ENCODE measurements around the gene SCAMP1.
"Not testable (repeated sequence)": the region's sequence is repeated elsewhere in the genome, so short reads cannot be mapped to it uniquely, and the experiment has no call there.

Gene SCAMP1

DNA sequence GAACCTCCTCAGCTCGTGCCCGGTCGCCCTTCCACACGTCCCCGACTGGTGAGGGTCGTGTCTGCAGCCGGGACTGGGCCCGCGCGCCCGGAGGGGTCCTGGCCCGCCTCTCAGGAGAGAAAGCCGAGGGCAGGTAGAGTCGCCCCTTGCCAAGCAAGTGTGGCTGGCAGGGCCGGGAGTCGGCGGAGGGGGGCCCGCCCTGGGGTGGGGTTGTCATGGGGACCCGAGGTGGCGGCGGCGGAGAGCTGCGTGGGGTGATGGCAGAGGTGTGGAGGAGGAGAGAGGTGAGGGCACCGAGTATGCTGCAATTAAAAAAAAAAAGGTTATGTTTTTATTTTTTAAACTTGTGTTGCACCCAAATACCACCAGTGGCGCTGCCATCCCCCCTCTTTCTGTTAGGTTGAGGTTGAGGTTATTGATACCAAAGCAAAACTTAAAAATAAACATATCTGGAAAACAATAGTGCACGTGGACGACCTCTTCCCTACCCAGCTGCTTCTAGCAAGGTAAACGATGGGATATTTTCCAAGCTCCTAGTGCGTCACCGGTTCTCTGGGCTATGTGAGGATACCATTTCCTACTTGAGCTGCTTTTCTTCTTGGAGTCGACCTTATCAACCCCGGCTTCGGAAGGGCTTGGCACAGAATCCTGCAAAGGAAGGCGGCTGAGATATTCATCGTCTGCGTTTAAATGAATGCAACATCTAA, 660 bp downstream of the SCAMP1 start:
- DNase-seq (ENCODE audit: low spot score): peak; percentile 71

DNA sequence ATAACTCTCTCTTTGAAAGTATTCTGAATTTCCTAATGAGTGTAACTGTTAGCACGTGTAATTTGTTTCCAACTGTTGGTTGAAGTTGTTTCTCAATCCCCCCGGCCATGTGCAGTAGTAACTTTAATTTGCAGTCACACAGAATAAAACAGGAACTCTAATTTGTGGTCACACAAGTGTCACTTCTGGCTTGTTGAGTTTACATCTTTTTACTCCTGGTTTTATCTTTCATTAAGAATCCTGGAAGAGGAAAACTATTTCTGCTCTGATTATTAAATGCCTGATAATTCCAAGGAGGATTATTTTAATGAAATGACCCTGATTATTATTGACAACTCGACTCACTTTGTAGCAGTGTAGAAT, 1.2 kb downstream of the SCAMP1 start:
- DNase-seq (ENCODE audit: low spot score): no peak

DNA sequence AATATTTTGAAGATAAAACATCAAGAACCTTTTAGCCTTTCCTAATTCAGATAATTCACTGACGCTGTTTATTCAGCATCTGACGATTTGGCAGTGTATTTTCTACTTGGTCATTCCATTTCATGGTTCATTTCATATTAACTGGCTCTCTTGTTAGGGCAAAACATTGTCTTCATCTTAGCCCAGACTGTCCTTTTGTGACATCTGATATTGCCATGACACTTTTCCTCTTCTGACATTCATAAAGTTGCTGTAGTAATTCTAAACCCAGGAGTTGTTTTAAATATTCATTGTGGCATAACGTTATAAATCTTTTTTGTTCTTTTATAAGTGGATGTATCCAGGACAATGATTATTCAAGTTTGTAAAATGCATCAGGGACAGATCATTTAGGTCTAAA, 1.8 kb downstream of the SCAMP1 start:
- DNase-seq (ENCODE audit: low spot score): no peak

DNA sequence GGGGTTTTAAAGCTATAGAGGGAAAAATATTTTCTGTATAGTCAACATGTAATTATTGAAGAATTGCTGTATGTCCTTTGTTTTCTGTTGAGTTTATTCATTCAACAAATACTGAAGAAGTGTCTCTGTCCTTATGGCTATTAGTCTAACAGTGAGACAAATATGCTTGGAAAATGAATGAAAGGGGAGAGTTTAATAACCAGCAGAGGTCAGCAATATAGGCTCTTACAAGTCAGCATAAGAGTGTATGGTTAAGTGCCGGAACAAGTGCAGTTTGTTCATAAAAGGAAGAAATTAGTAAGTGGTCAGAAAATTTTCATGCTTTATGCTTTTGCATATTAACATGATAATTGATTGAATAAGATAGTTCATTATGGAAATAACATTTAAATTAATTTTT, 3.6 kb downstream of the SCAMP1 start:
- no peak for DNase-seq (ENCODE audit: low spot score)

DNA sequence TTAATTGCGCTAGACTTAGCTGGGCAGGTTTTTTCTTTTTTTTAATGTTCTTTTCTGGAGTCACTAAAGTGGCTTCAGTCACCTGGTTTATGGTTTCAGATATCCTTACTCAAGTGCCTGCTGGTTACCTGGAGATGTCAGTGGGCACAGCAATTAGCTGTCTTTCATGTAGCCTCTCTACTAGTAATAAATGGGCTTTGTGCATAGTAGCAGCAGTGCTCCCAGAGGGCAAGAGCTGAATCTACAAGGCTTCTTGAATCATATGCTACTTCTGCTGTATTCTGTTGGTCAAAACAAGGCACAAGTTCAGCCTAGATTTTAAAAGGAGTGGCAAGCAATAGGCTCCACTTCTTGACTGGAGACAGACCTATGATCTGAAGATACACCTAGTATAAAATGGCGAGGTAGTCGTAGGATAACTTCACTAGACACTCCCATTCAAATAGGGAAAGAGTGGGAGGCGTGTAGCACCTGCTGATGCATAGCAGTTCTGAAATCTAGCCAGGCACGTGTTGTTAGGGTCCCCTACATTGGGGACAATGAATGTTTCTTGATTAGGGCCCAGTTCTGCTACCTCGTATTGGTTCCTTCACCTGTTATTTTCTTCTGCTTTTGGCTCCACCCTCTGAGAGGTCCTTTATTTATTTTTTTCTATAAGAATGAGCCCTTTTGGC, 7.0 kb downstream of the SCAMP1 start:
- no peak for DNase-seq (ENCODE audit: low spot score)

DNA sequence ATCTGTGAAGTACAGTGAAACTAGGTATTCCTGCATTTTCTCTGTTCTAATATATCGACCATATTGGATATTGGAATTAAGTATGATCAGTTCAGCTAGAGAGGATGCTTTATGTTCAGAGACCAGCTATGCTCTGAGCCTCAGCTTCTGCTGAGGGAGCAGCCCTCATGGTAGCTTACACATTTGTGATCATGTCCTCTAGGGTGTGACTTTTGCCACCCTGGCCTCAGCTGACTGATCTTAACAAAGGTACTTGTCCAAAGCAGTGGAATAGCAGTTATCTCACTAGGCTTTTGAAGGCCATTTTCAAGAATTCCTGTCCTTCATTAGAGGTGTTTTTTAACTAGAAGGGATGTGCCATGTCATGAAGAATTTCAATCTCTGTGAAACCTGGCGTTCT, 9.3 kb downstream of the SCAMP1 start:
- no peak for DNase-seq (ENCODE audit: low spot score)

DNA sequence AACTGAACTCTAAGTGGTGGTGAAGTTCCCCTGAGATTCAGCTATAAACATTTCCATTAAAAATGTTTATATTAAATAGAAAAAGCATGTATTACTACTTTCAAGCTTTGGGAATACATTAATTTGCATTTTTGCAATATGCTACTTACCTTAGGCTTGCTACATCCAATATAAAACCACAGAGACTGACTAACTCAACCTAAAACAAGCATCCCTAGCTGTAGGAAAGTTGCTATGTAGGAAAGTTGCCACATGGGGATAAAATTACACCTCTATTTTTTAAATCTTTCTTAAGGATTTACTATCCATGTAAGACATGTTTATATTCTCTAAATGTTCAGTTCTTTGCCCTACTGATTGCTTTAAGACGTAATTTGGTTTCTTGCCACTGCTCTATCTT, 12.8 kb downstream of the SCAMP1 start:
- DNase-seq (ENCODE audit: low spot score): no peak

DNA sequence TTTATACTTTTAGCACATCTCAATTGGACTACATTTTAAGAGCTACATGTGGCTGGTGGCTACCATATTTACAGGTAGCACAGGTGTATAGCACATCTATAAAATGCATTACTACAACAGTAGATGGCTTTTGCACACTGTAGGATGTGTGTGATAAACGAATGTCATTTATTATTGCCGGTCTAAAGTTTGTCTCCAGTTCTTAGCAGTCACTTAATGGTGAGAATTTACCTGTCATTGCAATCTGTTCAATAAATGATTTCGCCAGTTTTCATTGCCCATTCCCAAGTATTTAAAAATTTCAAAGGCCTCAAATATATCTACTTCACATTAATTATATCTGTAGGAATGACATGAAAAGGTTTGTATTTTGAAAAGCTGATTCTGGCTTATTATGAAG, 15.9 kb downstream of the SCAMP1 start:
- DNase-seq (ENCODE audit: low spot score): no peak

DNA sequence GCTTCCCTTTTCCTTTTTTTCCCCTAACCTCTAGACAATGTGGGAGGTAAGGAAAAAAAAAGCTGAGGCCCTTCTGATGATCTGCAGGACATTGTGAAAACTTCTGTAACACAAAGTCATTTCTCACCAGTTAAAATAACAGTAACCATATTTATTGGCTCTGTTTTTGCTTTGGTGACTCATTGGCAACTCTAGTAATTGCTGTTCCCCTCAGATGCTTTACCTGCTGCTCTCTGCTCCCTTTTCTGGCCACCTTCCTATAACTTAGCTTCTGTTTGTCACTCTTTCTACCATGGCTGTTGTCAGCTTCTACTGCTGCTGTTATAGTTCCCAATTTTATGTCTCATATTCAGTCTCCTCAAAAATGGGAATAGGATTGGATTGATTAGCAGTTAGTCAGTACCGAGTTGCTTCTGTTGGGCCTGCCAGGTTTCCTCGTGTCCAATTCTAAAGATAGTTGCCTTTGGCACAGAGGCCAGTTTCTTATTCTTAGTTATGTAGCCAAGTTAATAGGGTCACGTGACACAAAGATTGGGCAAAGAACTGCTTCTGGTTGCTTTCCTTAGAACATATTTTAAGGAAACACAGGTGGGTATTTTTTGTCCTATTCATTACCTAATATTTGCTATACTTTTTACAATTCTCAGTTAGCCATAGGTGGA, 16.8 kb downstream of the SCAMP1 start:
- DNase-seq (ENCODE audit: low spot score): no peak

DNA sequence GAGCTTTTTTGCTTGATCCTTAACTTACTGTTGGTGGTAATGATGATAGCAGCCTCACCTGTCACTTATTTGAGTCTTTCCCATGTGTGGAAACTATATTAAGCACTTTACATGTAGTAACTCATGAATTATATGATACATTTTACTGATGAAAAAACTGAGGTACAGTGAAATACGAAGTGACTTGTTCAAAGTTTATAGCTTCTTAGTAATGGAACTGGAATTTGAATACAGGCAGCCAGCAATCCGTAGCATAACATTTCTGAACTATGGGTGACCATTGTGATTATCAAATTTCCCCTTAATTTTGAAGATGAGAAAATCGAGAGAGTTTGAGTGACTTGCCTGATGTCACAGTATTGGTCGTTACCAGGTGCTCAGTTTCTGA, 17.3 kb downstream of the SCAMP1 start:
- no peak for DNase-seq (ENCODE audit: low spot score)

DNA sequence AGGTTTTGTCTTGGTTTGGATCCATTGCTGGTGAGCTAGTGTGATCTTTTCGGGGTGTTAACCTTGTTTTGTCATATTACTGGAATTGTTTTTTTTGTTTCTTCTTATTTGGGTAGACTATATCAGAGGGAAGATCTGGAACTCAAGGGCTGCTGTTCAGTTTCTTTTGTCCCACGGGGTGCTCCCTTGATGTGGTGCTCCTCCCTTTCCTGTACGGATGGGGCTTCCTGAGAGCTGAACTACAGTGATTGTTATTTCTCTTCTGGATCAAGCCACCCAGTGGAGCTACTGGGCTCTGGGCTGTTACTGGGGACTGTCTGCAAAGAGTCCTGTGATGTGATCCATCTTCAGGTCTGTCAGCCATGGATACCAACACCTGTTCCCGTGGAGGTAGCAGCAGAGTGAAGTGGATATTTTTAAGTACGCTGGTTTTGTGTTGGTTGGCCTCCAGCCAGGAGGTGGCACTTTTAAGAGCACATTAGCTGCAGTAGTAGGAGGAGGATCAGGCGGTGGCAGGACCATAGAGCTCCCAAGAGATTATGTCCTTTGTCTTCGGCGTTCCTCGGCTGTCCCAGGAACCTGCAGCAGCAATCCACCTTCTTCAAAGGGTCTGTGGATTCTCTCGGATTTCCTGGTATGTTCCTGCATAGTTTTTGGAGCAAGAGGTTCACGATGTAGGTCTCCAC, 27.2 kb downstream of the SCAMP1 start:
- no peak for DNase-seq (ENCODE audit: low spot score)

DNA sequence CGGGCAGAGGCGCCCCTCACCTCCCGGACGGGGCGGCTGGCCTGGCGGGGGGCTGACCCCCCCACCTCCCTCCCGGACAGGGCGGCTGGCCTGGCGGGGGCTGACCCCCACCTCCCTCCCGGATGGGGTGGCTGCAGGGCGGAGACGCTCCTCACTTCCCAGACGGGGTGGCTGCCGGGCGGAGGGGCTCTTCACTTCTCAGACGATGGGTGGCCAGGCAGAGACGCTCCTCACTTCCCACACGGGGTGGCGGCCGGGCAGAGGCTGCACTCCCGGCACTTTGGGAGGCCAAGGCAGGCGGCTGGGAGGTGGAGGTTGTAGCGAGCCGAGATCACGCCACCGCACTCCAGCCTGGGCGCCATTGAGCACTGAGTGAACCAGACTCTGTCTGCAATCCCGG, 30.9 kb downstream of the SCAMP1 start:
- DNase-seq (ENCODE audit: low spot score): not testable (repeated sequence)

DNA sequence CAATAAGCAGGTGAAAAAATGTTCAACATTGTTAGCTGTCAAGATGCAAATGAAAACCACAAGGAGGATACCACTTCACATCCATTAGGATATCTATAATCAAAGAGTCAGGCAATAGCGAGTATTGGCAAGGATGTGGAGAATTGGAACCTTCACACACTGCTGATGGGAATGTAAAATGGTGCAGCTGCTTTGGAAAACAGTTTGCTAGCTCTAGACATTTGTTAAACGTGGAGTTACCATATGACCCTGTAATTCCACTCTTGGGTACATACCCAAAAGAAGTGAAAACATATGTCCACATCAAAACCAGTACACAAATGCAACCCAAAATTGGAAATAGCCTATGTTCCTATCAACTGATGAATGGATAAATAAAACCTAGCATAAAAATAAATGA, 37.4 kb downstream of the SCAMP1 start:
- no peak for DNase-seq (ENCODE audit: low spot score)

DNA sequence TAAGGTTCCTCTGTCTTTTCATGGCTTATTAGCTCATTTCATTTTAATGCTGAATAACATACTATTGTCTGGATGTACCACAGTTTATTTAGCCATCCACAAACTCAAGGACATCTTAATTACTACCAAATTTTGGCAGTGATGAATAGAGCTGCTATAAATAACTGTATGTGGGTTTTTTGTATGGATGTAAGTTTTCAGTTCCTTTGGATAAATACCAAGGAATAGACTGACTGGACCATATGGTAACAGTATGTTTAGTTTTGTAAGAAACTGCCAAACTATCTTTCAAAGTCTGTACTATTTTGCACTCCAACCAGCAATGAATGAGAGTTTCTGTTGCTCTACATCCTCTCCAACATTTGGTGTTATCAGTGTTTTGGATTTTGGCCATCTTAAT, 38.7 kb downstream of the SCAMP1 start:
- no peak for DNase-seq (ENCODE audit: low spot score)

DNA sequence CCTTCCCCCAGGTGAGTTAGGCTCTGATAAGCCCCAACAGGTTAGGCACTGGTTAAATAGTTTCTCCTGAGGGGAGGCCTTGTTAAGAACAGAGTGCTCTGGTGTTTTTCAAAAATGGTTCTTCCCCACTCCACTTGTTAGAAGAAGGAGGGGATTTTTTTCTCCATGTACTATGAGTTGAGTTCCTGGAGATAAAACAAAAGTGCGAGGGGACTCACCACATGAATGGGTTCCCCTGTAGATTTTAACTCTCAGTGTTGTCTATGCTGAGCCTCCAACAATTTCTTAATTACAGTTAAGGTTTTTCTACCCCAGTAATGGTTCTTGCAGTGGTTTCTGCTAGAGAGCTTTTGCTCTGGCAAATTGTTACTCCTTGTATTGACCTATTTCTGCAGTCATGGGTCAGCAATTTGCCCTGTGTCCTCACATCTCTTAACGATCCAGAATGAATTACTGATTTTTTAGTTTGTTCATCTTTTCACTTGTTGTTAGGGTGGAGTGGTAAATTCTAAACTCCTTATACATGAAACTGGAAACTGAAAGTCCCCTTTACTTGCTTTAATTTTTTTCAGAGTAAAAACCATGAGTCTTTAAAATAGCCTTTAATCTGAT, 44.4 kb downstream of the SCAMP1 start:
- no peak for DNase-seq (ENCODE audit: low spot score)

DNA sequence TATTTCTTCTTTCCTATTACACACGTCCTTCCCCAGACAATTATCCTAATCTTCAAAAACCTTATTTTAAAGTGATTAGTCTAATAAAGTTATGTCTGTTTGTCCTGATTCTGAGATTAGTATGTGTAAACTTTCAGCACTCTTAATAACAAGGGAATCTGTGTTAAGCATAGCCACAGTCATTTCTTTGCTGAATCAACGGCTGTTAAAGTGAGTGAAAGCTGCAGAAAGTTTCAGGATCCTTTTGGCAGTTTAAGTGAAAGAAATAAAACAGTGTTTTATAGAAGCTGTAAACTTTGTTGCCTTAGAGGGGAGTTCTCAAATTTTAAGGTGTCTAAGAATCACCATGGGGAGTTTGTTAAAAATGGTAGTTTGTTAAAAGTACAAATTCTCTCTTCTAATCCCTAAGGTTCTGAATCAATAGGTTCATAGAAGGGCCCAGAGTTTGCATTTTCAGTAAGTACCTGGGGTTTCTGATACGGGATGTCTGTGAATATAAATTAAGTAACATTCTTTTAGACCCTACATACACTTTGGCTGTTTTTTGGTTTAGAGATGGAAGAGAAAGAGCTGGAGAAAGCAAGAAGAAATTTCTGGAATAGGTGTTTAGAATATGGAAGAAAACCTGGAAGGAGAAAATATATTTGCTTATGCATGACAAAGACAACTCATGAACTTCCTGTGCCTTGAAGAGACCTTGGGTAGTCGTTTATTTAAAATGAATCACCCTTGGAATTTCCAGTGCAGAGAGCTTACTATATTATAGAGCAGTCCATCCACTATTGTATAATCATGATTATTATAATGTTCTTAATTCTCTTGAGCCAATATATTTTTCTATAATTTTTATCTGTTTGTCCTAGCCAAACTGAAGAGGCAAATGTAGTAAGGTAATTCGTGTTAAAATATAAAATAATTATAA, 45.7 kb downstream of the SCAMP1 start:
- no peak for DNase-seq (ENCODE audit: low spot score)

DNA sequence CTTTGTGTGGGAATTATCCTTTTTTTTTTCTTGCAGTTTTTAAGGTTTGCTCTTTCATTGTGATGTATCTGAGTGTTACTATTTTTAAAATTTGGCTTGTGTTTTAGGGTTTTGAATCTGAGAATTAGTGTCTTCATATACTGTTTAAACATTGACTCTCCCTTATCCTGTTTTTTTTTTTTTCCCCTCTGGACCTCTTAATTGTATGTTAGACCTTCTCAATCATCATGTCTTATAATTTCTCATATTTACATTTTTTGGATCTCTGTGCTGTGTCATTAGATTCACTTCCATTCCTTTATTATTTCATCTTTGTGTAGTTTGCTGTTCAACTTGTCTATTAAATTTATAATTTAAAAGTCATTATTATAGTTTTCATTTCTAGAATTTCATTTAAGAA, 47.0 kb downstream of the SCAMP1 start:
- no peak for DNase-seq (ENCODE audit: low spot score)

DNA sequence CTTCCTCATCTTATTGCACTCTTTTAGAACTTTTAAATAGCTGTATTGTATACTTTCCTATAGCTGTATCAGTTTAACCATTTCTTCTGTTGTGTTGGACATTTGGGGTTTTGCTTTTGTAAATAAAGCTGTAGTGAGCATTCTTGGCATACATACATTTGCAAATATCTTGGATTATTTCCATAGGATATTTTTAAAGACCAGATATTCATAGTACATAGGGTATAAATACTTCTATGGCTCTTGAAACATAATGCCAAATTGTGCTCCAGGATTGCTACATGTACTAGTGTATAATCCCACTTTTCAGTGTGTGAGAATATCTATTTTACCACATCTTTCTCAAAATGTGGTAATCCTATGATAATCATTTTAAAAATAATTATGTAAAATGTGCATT, 51.2 kb downstream of the SCAMP1 start:
- no peak for DNase-seq (ENCODE audit: low spot score)

DNA sequence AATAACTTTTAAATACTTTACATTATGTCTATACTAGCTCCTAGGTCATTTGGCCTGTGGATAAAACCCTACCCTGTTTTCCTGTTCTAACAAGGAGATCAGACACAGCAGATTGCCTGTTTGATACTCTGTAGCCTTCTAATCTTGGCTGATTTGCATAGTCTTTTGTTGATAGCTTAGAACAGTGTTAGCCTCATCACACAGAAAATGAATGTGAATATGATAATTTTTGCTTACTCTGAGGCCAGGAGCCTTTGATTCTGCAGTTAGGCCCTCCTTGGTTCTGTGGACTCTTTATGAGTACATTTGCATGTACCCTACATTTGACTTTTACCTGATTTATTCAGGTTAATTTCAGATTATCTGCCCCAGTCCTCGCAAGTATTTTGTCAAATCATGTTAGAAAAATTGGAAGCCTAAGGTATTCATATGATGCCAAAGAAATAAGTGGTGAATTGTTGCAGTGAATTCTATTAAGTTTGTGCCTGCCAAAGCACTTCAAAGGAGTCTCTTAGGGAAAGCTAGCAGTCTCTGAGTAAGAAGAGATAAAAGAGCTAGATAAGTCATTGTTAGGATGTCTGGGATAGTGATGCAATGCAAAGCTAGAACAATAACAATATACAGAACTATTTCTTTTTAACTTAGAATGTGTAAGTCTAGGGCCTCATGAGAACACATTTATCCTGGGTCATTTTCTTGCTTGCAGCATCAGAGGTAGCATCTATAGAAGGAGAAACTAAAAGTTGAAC, 56.4 kb downstream of the SCAMP1 start:
- DNase-seq (ENCODE audit: low spot score): no peak

DNA sequence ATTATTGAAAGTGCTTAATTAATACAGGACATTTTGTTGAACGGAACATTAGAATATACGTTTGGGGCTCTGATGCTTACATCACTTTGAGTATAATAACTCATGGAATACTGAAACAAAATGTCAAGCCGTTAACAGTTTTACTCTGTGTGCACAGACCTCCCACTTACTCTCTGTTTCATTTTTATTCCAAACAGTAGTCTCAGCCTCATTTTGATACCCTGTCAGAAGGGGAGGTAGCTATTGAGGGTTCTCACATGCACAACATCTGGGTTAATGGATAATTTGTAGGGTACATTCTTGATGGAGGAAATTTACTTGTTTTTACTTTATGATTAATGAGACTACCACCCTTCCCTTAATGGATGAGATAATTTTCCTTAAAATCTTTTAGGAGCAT, 59.0 kb downstream of the SCAMP1 start:
- DNase-seq (ENCODE audit: low spot score): no peak

DNA sequence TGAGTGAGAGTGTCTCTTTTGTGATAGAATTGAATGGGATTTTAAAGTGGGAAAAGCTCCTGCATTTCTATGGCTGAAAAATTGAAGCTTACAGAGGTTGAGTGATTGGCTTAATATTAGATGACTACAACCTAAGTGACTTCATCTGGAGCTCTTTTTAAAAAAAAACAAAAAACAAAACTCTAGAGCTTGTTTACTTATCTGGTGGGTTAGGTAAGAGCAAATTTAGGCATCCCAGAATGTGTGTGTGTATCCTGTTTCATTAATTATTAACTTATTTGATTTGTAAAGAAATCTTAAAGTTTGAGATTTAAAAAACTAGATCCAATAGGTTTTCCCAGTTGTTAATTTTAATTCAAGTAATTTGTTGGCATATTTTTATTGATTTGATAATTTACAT, 60.1 kb downstream of the SCAMP1 start:
- DNase-seq (ENCODE audit: low spot score): no peak

Measured in ecto neural progenitor cell (in vitro differentiated cells).